Measurements from ENCODE around the gene EPHA10. TPM values are rescaled to one million over a fixed set of nuclear protein-coding genes. Genes with fewer than 3 reads are reported as not detected.

EPHA10 gene
- polyA plus RNA-seq, 2 of the 4 experiments (the other 2 are of a cell fraction) = 0.35 to 0.53 TPM

GRCh38 chr1:37703061-37703460 is 61.9 kb downstream of the EPHA10 start (continued):
- no peak for TF ChIP-seq KDM1A (IDR thresholded peaks at IDR 0.05; ENCODE audit: low read depth)

- ChIA-PET POLR2A (no interaction called here), CTCF (interaction anchor here (0.5 to 1.5 kb wide), 5 partner anchors 10 to 214 kb away, joined by 3 to 6 read pairs (median 3); a partner anchor contains a TSS)
- whole genome bisulfite sequencing (ENCODE audit: missing lambda C conversion rate) = 80% methylated on average over 2 of the region's 2 CpGs
- no peak overlapping the region for H3K4me2 ChIP-seq
- H3K27ac ChIP-seq = no peak overlapping the region
- H3K4me1 ChIP-seq = no peaks in the 10 kb centered on the region
- DNase-seq (ENCODE audit: low read depth in 1 of 2, low spot score in 1 of 2) (no peak), FAIRE-seq (no peak), ATAC-seq (no peak)
- no peaks in the 10 kb centered on the region for H3K9me3 ChIP-seq
- TF ChIP-seq JUN (IDR thresholded peaks at IDR 0.05) (no peak), GATA3 (IDR thresholded peaks at IDR 0.05; ENCODE audit: borderline replicate concordance) (no peak), EHF (CRISPR knock-in tag; IDR thresholded peaks at IDR 0.05) (no peak), HOXB13 (CRISPR knock-in tag; IDR thresholded peaks at IDR 0.05; ENCODE audit: low read depth) (no peak), TFCP2L1 (CRISPR knock-in tag; IDR thresholded peaks at IDR 0.05) (no peak)
- TF ChIP-seq, protein P1, sequence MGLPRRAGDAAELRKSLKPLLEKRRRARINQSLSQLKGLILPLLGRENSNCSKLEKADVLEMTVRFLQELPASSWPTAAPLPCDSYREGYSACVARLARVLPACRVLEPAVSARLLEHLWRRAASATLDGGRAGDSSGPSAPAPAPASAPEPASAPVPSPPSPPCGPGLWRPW (IDR thresholded peaks at IDR 0.05) = no peak
- H3K4me3 ChIP-seq = no peak overlapping the region
These were observed 63.9 kb downstream of the EPHA10 start for GRCh38 chr1:37701051-37701450.

DNA sequence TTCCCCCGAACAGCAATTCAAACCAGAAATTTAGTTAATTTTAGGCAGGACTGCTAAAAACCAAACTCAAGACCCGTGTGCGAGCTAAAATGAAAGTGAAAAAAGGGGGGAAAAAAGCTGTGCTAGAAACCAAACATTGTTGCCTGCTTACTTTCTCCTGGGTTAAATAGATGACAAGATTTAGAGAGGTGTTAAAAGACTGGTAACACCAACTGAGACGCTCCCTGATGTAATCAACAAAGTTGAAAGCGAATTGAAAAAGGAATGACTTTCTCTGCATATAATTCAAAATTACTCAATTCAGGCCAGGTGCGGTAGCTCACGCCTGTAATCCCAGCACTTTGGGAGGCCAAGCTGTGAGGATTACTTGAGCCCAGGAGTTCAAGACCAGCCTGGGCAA is 65.8 kb downstream of the EPHA10 start:
- 96% methylated on average over 7 of the region's 7 CpGs for WGBS (ENCODE audit: missing lambda C conversion rate)
- Histone ChIP-seq H3K4me2 (no peak overlapping the region), H3K4me3 (no peak overlapping the region), H3K27ac (no peak overlapping the region), H3K4me1 (no peaks in the 10 kb centered on the region), H3K9me3 (no peaks in the 10 kb centered on the region)
- POLR2A ChIA-PET = no interaction called here
- FAIRE-seq = no peak
- TF ChIP-seq ELK1 (IDR thresholded peaks at IDR 0.05; ENCODE audit: low read depth, low read length) = no peak
- TF ChIP-seq CEBPB (IDR thresholded peaks at IDR 0.05) = no peak
- TF ChIP-seq ESRRA (IDR thresholded peaks at IDR 0.05; ENCODE audit: borderline replicate concordance, low read length) = no peak
- TF ChIP-seq MYC (IDR thresholded peaks at IDR 0.05; ENCODE audit: borderline replicate concordance, low read length) = no peak
- no peak for TF ChIP-seq CHD2 (IDR thresholded peaks at IDR 0.05; ENCODE audit: low read length, partially characterized antibody)
- no peak for TF ChIP-seq FOSB (CRISPR knock-in tag; IDR thresholded peaks at IDR 0.05)
- TF ChIP-seq KDM5A (IDR thresholded peaks at IDR 0.05) = no peak
- TF ChIP-seq CBX8 (IDR thresholded peaks at IDR 0.05) = no peak
- no peak for TF ChIP-seq RNF2 (IDR thresholded peaks at IDR 0.05; ENCODE audit: borderline replicate concordance, low read depth)
- TF ChIP-seq SMC3 (IDR thresholded peaks at IDR 0.05) = no peak
- TF ChIP-seq NR3C1 (IDR thresholded peaks at IDR 0.05) = no peak
- no peak for TF ChIP-seq FOXS1 (CRISPR knock-in tag; IDR thresholded peaks at IDR 0.05)
- TF ChIP-seq, protein P1 (IDR thresholded peaks at IDR 0.05) = no peak
- TF ChIP-seq HEYL (CRISPR knock-in tag; IDR thresholded peaks at IDR 0.05) = no peak
- TF ChIP-seq ZNF302 (CRISPR knock-in tag; IDR thresholded peaks at IDR 0.05) = no peak
- no peak for TF ChIP-seq TP53 (CRISPR knock-in tag; IDR thresholded peaks at IDR 0.05)
- no peak for TF ChIP-seq JUN (IDR thresholded peaks at IDR 0.05)
- CTCF ChIA-PET = interaction anchor here (2.1 kb wide), 1 partner anchor 244 kb away, joined by 6 read pairs; no protein-coding TSS in a partner anchor
- ATAC-seq = no peak
- no peak for DNase-seq (ENCODE audit: low read depth in 1 of 2, low spot score in 1 of 2)

DNA sequence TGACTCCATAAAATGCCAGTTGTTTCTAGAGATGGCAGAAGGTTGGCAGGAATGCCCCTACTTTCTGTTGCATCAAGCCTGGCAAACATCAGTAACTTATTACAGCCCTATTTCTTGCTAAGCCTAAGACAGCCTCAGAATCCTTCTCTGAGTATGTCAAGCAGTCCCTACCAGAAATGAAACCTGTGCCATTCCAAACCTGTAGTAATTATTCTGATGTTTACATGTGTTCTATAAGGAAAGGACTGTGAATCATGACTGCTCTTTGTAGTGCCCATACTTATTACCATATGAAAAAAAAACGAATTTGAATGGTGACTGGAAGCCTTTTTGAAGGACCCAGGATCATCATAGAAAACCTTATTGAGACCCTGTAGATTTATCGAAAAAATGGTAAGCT is 67.2 kb downstream of the EPHA10 start:
- Histone ChIP-seq H3K4me1 (peaks cover 7% of the 10 kb centered on the region; the same call in 1 of the 3 replicates), H3K9me3 (no peaks in the 10 kb centered on the region), H3K4me2 (no peak overlapping the region), H3K4me3 (no peak overlapping the region), H3K27ac (no peak overlapping the region)
- POLR2A ChIA-PET = no interaction called here
- DNase-seq (ENCODE audit: low read depth in 1 of 2, low spot score in 1 of 2) = no peak
- no peak for ATAC-seq
- CTCF ChIA-PET = interaction anchor here (1.3 kb wide), 1 partner anchor 15 kb away, joined by 4 read pairs; no protein-coding TSS in a partner anchor
- 64% methylated on average over 2 of the region's 2 CpGs for WGBS (ENCODE audit: missing lambda C conversion rate)
- FAIRE-seq = no peak
- no peak for TF ChIP-seq ZNF302 (CRISPR knock-in tag; IDR thresholded peaks at IDR 0.05)
- no peak for TF ChIP-seq KDM1A (IDR thresholded peaks at IDR 0.05; ENCODE audit: low read depth)
- TF ChIP-seq REST (IDR thresholded peaks at IDR 0.05) = no peak
- no peak for TF ChIP-seq RARB (CRISPR knock-in tag; IDR thresholded peaks at IDR 0.05)
- TF ChIP-seq, protein P2, sequence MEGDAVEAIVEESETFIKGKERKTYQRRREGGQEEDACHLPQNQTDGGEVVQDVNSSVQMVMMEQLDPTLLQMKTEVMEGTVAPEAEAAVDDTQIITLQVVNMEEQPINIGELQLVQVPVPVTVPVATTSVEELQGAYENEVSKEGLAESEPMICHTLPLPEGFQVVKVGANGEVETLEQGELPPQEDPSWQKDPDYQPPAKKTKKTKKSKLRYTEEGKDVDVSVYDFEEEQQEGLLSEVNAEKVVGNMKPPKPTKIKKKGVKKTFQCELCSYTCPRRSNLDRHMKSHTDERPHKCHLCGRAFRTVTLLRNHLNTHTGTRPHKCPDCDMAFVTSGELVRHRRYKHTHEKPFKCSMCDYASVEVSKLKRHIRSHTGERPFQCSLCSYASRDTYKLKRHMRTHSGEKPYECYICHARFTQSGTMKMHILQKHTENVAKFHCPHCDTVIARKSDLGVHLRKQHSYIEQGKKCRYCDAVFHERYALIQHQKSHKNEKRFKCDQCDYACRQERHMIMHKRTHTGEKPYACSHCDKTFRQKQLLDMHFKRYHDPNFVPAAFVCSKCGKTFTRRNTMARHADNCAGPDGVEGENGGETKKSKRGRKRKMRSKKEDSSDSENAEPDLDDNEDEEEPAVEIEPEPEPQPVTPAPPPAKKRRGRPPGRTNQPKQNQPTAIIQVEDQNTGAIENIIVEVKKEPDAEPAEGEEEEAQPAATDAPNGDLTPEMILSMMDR (IDR thresholded peaks at IDR 0.05) = no peak
- TF ChIP-seq RCOR1 (IDR thresholded peaks at IDR 0.05; ENCODE audit: low read depth, low read length) = no peak
- no peak for TF ChIP-seq ZSCAN20 (CRISPR knock-in tag; IDR thresholded peaks at IDR 0.05)
- TF ChIP-seq EHF (CRISPR knock-in tag; IDR thresholded peaks at IDR 0.05) = no peak
- TF ChIP-seq HOXB5 (CRISPR knock-in tag; IDR thresholded peaks at IDR 0.05) = no peak
